ENCODE results near the gene APBA1.

APBA1 gene

GRCh38 chr9:69393425-69393824 is 278.7 kb downstream of the APBA1 start:
- TF ChIP-seq EZH2 (IDR thresholded peaks at IDR 0.05; ENCODE audit: borderline replicate concordance, low read depth, low read length, severe bottlenecking), result no peak
- TF ChIP-seq, protein P1, sequence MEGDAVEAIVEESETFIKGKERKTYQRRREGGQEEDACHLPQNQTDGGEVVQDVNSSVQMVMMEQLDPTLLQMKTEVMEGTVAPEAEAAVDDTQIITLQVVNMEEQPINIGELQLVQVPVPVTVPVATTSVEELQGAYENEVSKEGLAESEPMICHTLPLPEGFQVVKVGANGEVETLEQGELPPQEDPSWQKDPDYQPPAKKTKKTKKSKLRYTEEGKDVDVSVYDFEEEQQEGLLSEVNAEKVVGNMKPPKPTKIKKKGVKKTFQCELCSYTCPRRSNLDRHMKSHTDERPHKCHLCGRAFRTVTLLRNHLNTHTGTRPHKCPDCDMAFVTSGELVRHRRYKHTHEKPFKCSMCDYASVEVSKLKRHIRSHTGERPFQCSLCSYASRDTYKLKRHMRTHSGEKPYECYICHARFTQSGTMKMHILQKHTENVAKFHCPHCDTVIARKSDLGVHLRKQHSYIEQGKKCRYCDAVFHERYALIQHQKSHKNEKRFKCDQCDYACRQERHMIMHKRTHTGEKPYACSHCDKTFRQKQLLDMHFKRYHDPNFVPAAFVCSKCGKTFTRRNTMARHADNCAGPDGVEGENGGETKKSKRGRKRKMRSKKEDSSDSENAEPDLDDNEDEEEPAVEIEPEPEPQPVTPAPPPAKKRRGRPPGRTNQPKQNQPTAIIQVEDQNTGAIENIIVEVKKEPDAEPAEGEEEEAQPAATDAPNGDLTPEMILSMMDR (IDR thresholded peaks at IDR 0.05; ENCODE audit: borderline replicate concordance, extremely low read depth, low read length, poor library complexity, severe bottlenecking), result no peak
- Histone ChIP-seq H3K27me3 (ENCODE audit: insufficient read depth, low read length, poor library complexity) (no peaks in the 10 kb centered on the region), H3K4me1 (ENCODE audit: insufficient read depth, low read length) (no peaks in the 10 kb centered on the region), H3K9me3 (ENCODE audit: insufficient read depth, low read length, severe bottlenecking) (no peaks in the 10 kb centered on the region), H3K27ac (ENCODE audit: low read length) (no peak overlapping the region), H3K4me2 (ENCODE audit: insufficient read depth, low read length) (no peak overlapping the region), H2AFZ (ENCODE audit: low read depth, low read length) (no peak overlapping the region), H3K4me3 (ENCODE audit: low read depth in 1 of 2, low read length in 2 of 2) (no peak overlapping the region), H3K9ac (ENCODE audit: low read depth, low read length) (no peak overlapping the region), H4K20me1 (ENCODE audit: insufficient read depth, low read length) (no peaks in the 10 kb centered on the region), H3K36me3 (ENCODE audit: insufficient read depth, low read length) (no peaks in the 10 kb centered on the region), H3K79me2 (ENCODE audit: insufficient read depth, low read length) (no peaks in the 10 kb centered on the region)
- DNase-seq, result no peak
- no peak for ATAC-seq (ENCODE audit: insufficient read depth, low read depth)

DNA sequence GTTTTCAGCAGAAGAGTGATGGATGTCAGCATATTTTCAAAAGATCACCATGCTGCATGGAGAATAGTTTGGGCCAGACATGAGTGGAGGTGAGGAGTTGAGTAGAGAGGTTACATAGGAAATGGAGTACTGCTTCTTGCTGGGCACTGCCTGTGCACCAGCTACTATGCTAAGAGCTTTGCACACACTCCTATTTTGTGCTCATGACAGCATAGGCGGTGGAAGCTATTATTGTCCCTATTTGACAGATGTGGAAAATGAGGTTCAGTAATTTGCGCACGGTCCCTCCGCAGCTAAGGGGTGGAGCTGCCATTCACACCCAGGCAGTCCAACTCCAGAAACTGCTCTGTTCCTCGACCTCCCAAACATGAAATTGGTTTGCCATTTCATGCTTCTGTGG is 279.3 kb downstream of the APBA1 start:
- Histone ChIP-seq H3K27me3 (ENCODE audit: insufficient read depth, low read length, poor library complexity) (no peaks in the 10 kb centered on the region), H3K27ac (ENCODE audit: low read length) (no peak overlapping the region), H4K20me1 (ENCODE audit: insufficient read depth, low read length) (no peaks in the 10 kb centered on the region), H3K4me3 (ENCODE audit: low read depth in 1 of 2, low read length in 2 of 2) (no peak overlapping the region), H3K4me1 (ENCODE audit: insufficient read depth, low read length) (no peaks in the 10 kb centered on the region), H3K9ac (ENCODE audit: low read depth, low read length) (no peak overlapping the region), H3K9me3 (ENCODE audit: insufficient read depth, low read length, severe bottlenecking) (no peaks in the 10 kb centered on the region), H2AFZ (ENCODE audit: low read depth, low read length) (no peak overlapping the region), H3K79me2 (ENCODE audit: insufficient read depth, low read length) (no peaks in the 10 kb centered on the region), H3K36me3 (ENCODE audit: insufficient read depth, low read length) (no peaks in the 10 kb centered on the region), H3K4me2 (ENCODE audit: insufficient read depth, low read length) (no peak overlapping the region)
- ATAC-seq (ENCODE audit: insufficient read depth, low read depth), result no peak
- no peak for TF ChIP-seq EZH2 (IDR thresholded peaks at IDR 0.05; ENCODE audit: borderline replicate concordance, low read depth, low read length, severe bottlenecking)
- TF ChIP-seq, protein P1 (IDR thresholded peaks at IDR 0.05; ENCODE audit: borderline replicate concordance, extremely low read depth, low read length, poor library complexity, severe bottlenecking), result no peak
- no peak for DNase-seq

DNA sequence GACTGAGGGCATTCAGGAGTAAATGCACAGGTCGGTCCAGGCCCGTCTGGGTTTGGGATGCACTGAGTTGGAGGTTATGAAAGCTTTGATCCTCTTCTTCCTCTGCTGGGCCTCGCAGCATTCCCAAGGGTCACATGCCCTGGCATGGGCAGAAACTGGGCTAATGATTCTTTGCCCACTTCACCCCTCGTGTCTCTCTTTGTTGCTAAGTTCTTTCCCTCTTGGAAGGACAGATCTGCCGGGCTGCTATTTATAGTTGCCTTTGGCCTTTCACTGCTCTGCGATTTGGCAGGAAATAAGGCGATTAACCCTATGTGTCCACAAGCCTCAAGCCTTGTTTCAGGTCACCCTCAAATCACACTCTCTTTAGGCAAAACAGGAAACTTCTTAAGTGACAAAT is 280.2 kb downstream of the APBA1 start:
- Histone ChIP-seq H3K27me3 (ENCODE audit: insufficient read depth, low read length, poor library complexity) (no peaks in the 10 kb centered on the region), H3K4me2 (ENCODE audit: insufficient read depth, low read length) (no peak overlapping the region), H3K9ac (ENCODE audit: low read depth, low read length) (no peak overlapping the region), H3K9me3 (ENCODE audit: insufficient read depth, low read length, severe bottlenecking) (no peaks in the 10 kb centered on the region), H3K36me3 (ENCODE audit: insufficient read depth, low read length) (no peaks in the 10 kb centered on the region), H3K4me3 (ENCODE audit: low read depth in 1 of 2, low read length in 2 of 2) (no peak overlapping the region), H4K20me1 (ENCODE audit: insufficient read depth, low read length) (no peaks in the 10 kb centered on the region), H3K79me2 (ENCODE audit: insufficient read depth, low read length) (no peaks in the 10 kb centered on the region), H3K27ac (ENCODE audit: low read length) (no peak overlapping the region), H3K4me1 (ENCODE audit: insufficient read depth, low read length) (no peaks in the 10 kb centered on the region), H2AFZ (ENCODE audit: low read depth, low read length) (no peak overlapping the region)
- ATAC-seq (ENCODE audit: insufficient read depth, low read depth), result no peak
- TF ChIP-seq, protein P1 (IDR thresholded peaks at IDR 0.05; ENCODE audit: borderline replicate concordance, extremely low read depth, low read length, poor library complexity, severe bottlenecking), result no peak
- no peak for TF ChIP-seq EZH2 (IDR thresholded peaks at IDR 0.05; ENCODE audit: borderline replicate concordance, low read depth, low read length, severe bottlenecking)
- DNase-seq, result no peak

- no peaks in the 10 kb centered on the region for H4K20me1 ChIP-seq (ENCODE audit: insufficient read depth, low read length)
- no peaks in the 10 kb centered on the region for H3K36me3 ChIP-seq (ENCODE audit: insufficient read depth, low read length)
- no peak overlapping the region for H3K9ac ChIP-seq (ENCODE audit: low read depth, low read length)
- ATAC-seq (ENCODE audit: insufficient read depth, low read depth) (no peak), DNase-seq (no peak)
- TF ChIP-seq, protein P1 (IDR thresholded peaks at IDR 0.05; ENCODE audit: borderline replicate concordance, extremely low read depth, low read length, poor library complexity, severe bottlenecking), result no peak
- no peak for TF ChIP-seq EZH2 (IDR thresholded peaks at IDR 0.05; ENCODE audit: borderline replicate concordance, low read depth, low read length, severe bottlenecking)
- no peak overlapping the region for H3K4me3 ChIP-seq (ENCODE audit: low read depth in 1 of 2, low read length in 2 of 2)
- H3K79me2 ChIP-seq (ENCODE audit: insufficient read depth, low read length), result no peaks in the 10 kb centered on the region
- no peaks in the 10 kb centered on the region for H3K9me3 ChIP-seq (ENCODE audit: insufficient read depth, low read length, severe bottlenecking)
- H3K27me3 ChIP-seq (ENCODE audit: insufficient read depth, low read length, poor library complexity), result no peaks in the 10 kb centered on the region
- no peak overlapping the region for H2AFZ ChIP-seq (ENCODE audit: low read depth, low read length)
- H3K27ac ChIP-seq (ENCODE audit: low read length), result no peak overlapping the region
- no peaks in the 10 kb centered on the region for H3K4me1 ChIP-seq (ENCODE audit: insufficient read depth, low read length)
- H3K4me2 ChIP-seq (ENCODE audit: insufficient read depth, low read length), result no peak overlapping the region
Measured at GRCh38 chr9:69391487-69391886, 280.7 kb downstream of the APBA1 start.
